ENCODE data around the gene TRIM25. TPM values are rescaled to one million over a fixed set of nuclear protein-coding genes. Genes with fewer than 3 reads are reported as not detected.

TRIM25 gene
- total RNA-seq, 2 donors from 2014 or later, result 69.9 to 98.1 TPM

GRCh38 chr17:56926270-56926669, 12.4 kb upstream of the TRIM25 start:
- no peak for TF ChIP-seq CTCF (IDR thresholded peaks at IDR 0.05)
- no peak overlapping the region for H3K9ac ChIP-seq (ENCODE audit: low read depth in 2 of 2, low read length in 2 of 2)
- DNase-seq, result no peak
- H3K9me3 ChIP-seq, result no peaks in the 10 kb centered on the region
- no peaks in the 10 kb centered on the region for H3K4me1 ChIP-seq
- no peak overlapping the region for H3K4me3 ChIP-seq
- H3K27ac ChIP-seq, result no peak overlapping the region
- no peaks in the 10 kb centered on the region for H3K27me3 ChIP-seq
- intact Hi-C loops (cut with DNase I), result no loop called here
- H3K36me3 ChIP-seq, result no peaks in the 10 kb centered on the region

- Histone ChIP-seq H3K9ac (ENCODE audit: low read depth in 2 of 2, low read length in 2 of 2) (no peak overlapping the region), H3K36me3 (no peaks in the 10 kb centered on the region), H3K27me3 (no peaks in the 10 kb centered on the region), H3K9me3 (no peaks in the 10 kb centered on the region), H3K4me1 (no peaks in the 10 kb centered on the region), H3K4me3 (no peak overlapping the region), H3K27ac (no peak overlapping the region)
- TF ChIP-seq CTCF (IDR thresholded peaks at IDR 0.05), result no peak
- intact Hi-C loops (cut with DNase I), result no loop called here
- DNase-seq, result no peak
Measured at GRCh38 chr17:56925088-56925487, 11.2 kb upstream of the TRIM25 start.

- Histone ChIP-seq H3K27me3 (no peaks in the 10 kb centered on the region), H3K27ac (no peak overlapping the region), H3K36me3 (no peaks in the 10 kb centered on the region), H3K4me3 (no peak overlapping the region), H3K9me3 (no peaks in the 10 kb centered on the region), H3K4me1 (no peaks in the 10 kb centered on the region), H3K9ac (ENCODE audit: low read depth in 2 of 2, low read length in 2 of 2) (no peak overlapping the region)
- DNase-seq, result no peak
- no peak for TF ChIP-seq CTCF (IDR thresholded peaks at IDR 0.05)
- intact Hi-C loops (cut with DNase I), result no loop called here
Measured at GRCh38 chr17:56919717-56920116, 5.9 kb upstream of the TRIM25 start.

GRCh38 chr17:56918916-56919315, 5.1 kb upstream of the TRIM25 start:
- DNase-seq, result no peak
- no peak overlapping the region for H3K9ac ChIP-seq (ENCODE audit: low read depth in 2 of 2, low read length in 2 of 2)
- intact Hi-C loops (cut with DNase I), result no loop called here
- no peaks in the 10 kb centered on the region for H3K27me3 ChIP-seq
- H3K27ac ChIP-seq, result no peak overlapping the region
- H3K36me3 ChIP-seq, result no peaks in the 10 kb centered on the region
- no peak for TF ChIP-seq CTCF (IDR thresholded peaks at IDR 0.05)
- no peak overlapping the region for H3K4me3 ChIP-seq
- no peaks in the 10 kb centered on the region for H3K9me3 ChIP-seq
- no peaks in the 10 kb centered on the region for H3K4me1 ChIP-seq

GRCh38 chr17:56917559-56918296, 3.9 kb upstream of the TRIM25 start:
- TF ChIP-seq CTCF (IDR thresholded peaks at IDR 0.05), result no peak
- no peaks in the 10 kb centered on the region for H3K4me1 ChIP-seq
- intact Hi-C loops (cut with DNase I), result no loop called here

More at GRCh38 chr17:56917559-56918296, 3.9 kb upstream of the TRIM25 start:
- no peaks in the 10 kb centered on the region for H3K36me3 ChIP-seq
- no peak overlapping the region for H3K9ac ChIP-seq (ENCODE audit: low read depth in 2 of 2, low read length in 2 of 2)
- no peak overlapping the region for H3K27ac ChIP-seq
- no peaks in the 10 kb centered on the region for H3K9me3 ChIP-seq
- DNase-seq, result no peak
- no peak overlapping the region for H3K4me3 ChIP-seq
- H3K27me3 ChIP-seq, result no peaks in the 10 kb centered on the region

All from colonic mucosa (tissue), 4 donors.